ENCODE results near the gene CLDN15. TPM values are rescaled to one million over a fixed set of nuclear protein-coding genes. Genes with fewer than 3 reads are reported as not detected.
"Not testable (repeated sequence)": the region's sequence is repeated elsewhere in the genome, so short reads cannot be mapped to it uniquely, and the experiment has no call there.

The CLDN15 gene
- total RNA-seq, 4 donors from 2014 or later: 27.2 to 58.5 (median 45.4) TPM

DNA sequence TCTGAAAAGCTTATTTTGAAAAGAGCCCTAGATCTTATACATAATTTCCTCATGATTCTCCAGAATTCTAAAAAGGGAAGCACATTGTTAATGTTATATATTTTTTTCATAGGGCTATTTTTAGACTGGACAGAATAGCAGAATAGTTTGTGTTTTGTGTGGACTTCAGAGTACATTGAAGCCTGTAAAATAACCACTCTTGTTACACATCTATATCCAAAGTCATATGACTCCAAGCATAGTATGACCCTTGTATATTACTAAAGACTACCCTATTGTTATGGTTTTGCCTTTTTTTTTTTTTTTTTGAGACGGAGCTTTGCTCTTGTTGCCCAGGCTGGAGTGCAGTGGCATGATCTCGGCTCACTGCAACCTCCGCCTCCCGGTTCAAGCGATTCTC is 33.4 kb upstream of the CLDN15 start:
- H3K36me3 ChIP-seq: no peaks in the 10 kb centered on the region
- no peak overlapping the region for H3K4me3 ChIP-seq
- peaks cover 3% of the 10 kb centered on the region for H3K27me3 ChIP-seq
- intact Hi-C loops (cut with DNase I; ENCODE audit: low total_unique reads): no loop called here
- H3K27ac ChIP-seq: no peak overlapping the region
- WGBS, 2 donors (ENCODE audit: low coverage in 1 of 2): 48 to 74% methylated on average over 2 to 5 of the region's 5 CpGs
- no peaks in the 10 kb centered on the region for H3K9me3 ChIP-seq
- no peaks in the 10 kb centered on the region for H3K4me1 ChIP-seq
- in situ Hi-C loops (cut with MboI; ENCODE audit: low pct_ligation_motif_present in 1 of 4, low pct_unique_long_range_greater_than_20kb in 1 of 4, low sequenced_read_pairs in 3 of 4): loop anchor here in 1 of 4 donors (10.0 kb wide), 1 partner anchor 76 kb away; no protein-coding TSS in a partner anchor
- DNase-seq: no peak
- TF ChIP-seq, protein P1, sequence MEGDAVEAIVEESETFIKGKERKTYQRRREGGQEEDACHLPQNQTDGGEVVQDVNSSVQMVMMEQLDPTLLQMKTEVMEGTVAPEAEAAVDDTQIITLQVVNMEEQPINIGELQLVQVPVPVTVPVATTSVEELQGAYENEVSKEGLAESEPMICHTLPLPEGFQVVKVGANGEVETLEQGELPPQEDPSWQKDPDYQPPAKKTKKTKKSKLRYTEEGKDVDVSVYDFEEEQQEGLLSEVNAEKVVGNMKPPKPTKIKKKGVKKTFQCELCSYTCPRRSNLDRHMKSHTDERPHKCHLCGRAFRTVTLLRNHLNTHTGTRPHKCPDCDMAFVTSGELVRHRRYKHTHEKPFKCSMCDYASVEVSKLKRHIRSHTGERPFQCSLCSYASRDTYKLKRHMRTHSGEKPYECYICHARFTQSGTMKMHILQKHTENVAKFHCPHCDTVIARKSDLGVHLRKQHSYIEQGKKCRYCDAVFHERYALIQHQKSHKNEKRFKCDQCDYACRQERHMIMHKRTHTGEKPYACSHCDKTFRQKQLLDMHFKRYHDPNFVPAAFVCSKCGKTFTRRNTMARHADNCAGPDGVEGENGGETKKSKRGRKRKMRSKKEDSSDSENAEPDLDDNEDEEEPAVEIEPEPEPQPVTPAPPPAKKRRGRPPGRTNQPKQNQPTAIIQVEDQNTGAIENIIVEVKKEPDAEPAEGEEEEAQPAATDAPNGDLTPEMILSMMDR (IDR thresholded peaks at IDR 0.05): no peak
- no peak for TF ChIP-seq POLR2A (IDR thresholded peaks at IDR 0.05)
- TF ChIP-seq EP300 (IDR thresholded peaks at IDR 0.05; ENCODE audit: low read depth): no peak
- TF ChIP-seq POLR2AphosphoS5 (IDR thresholded peaks at IDR 0.05): no peak

DNA sequence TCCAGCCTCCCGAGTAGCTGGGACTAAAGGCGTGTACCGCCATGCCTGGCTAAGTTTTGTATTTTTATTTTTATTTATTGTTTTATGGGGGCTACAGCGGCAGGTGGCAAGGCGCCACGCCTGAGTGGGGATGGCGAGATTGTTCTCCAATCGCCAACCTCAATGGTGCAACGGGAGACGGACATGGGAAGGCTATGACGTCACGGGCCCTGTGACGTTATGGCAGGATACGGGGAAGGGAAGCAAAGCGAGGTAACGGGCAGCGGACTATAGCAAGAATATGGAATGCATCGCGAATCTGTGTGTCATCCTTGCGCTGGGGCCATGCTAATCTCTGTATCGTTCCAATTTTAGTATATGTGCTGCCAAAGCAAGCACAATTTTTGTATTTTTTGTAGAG is 32.1 kb upstream of the CLDN15 start:
- Histone ChIP-seq H3K27ac (no peak overlapping the region), H3K27me3 (peaks cover 3% of the 10 kb centered on the region), H3K9me3 (no peaks in the 10 kb centered on the region), H3K36me3 (no peaks in the 10 kb centered on the region), H3K4me3 (no peak overlapping the region), H3K4me1 (no peaks in the 10 kb centered on the region)
- DNase-seq: no peak
- intact Hi-C loops (cut with DNase I; ENCODE audit: low total_unique reads): loop anchor here (10.0 kb wide), 1 partner anchor 1385 kb away; no protein-coding TSS in a partner anchor
- TF ChIP-seq POLR2A (IDR thresholded peaks at IDR 0.05): no peak
- TF ChIP-seq EP300 (IDR thresholded peaks at IDR 0.05; ENCODE audit: low read depth): no peak
- no peak for TF ChIP-seq POLR2AphosphoS5 (IDR thresholded peaks at IDR 0.05)
- TF ChIP-seq, protein P1 (IDR thresholded peaks at IDR 0.05): no peak
- WGBS, 2 donors (ENCODE audit: low coverage in 1 of 2): 91% methylated on average over 21 of the region's 21 CpGs; no CpG with 5 or more reads in 1 of the 2 donors
- in situ Hi-C loops (cut with MboI; ENCODE audit: low pct_ligation_motif_present in 1 of 4, low pct_unique_long_range_greater_than_20kb in 1 of 4, low sequenced_read_pairs in 3 of 4): loop anchor here in 2 of 4 donors (5.0 to 10.0 kb wide), 2 partner anchors 75 to 122 kb away; no protein-coding TSS in a partner anchor

DNA sequence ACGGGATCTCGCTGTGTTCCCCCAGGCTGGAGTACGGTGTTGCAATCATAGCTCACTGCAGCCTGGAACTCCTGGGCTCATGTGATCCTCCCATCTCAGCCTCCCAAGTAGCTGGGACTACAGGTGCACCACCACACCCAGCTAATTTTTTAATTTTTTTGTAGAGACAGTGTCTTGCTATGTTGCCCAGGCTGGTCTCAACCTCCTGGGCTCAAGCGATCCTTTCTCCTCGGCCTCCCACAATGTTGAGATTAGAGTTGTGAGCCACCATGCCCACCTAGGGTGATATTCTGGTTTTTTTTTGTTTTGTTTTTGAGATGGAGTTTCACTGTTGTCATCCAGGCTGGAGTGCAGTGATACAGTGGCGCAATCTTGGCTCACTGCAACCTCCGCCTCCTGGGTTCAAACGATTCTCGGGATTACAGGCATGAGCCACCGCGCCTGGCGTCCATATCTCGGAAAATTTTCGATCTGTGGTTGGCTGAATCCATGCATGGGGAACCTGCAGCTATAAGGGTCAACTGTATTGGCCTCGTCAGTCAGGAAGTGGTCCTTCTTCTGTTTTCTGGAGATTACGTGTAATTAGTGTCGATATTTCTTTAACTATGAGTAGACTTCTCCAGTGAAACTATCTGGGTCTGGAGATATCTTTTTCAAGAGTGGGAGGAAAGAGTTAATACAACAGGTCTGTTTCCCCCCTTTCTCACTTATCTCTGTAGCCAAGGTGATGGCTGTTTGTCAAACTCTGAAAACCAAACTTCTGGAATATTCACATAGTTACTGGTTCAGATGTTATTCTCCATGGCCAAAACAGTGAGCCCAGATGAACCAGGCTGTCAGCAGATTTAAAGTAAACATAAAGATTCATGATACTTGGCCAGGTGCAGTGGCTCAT is 28.3 kb upstream of the CLDN15 start:
- no peaks in the 10 kb centered on the region for H3K9me3 ChIP-seq
- WGBS, 2 donors (ENCODE audit: low coverage in 1 of 2): 48 to 76% methylated on average over 8 to 17 of the region's 17 CpGs
- no peak overlapping the region for H3K4me3 ChIP-seq
- in situ Hi-C loops (cut with MboI; ENCODE audit: low pct_ligation_motif_present in 1 of 4, low pct_unique_long_range_greater_than_20kb in 1 of 4, low sequenced_read_pairs in 3 of 4) (loop anchor here in 1 of 4 donors (5.0 kb wide), 1 partner anchor 119 kb away; no protein-coding TSS in a partner anchor), intact Hi-C loops (cut with DNase I; ENCODE audit: low total_unique reads) (loop anchor here (10.0 kb wide), 1 partner anchor 1381 kb away; no protein-coding TSS in a partner anchor)
- no peaks in the 10 kb centered on the region for H3K4me1 ChIP-seq
- DNase-seq: no peak
- H3K27me3 ChIP-seq: peaks cover 6% of the 10 kb centered on the region
- H3K27ac ChIP-seq: no peak overlapping the region
- no peaks in the 10 kb centered on the region for H3K36me3 ChIP-seq
- TF ChIP-seq EP300 (IDR thresholded peaks at IDR 0.05; ENCODE audit: low read depth) (no peak), POLR2AphosphoS5 (IDR thresholded peaks at IDR 0.05) (no peak), POLR2A (IDR thresholded peaks at IDR 0.05) (no peak)
- TF ChIP-seq, protein P1 (IDR thresholded peaks at IDR 0.05): no peak

DNA sequence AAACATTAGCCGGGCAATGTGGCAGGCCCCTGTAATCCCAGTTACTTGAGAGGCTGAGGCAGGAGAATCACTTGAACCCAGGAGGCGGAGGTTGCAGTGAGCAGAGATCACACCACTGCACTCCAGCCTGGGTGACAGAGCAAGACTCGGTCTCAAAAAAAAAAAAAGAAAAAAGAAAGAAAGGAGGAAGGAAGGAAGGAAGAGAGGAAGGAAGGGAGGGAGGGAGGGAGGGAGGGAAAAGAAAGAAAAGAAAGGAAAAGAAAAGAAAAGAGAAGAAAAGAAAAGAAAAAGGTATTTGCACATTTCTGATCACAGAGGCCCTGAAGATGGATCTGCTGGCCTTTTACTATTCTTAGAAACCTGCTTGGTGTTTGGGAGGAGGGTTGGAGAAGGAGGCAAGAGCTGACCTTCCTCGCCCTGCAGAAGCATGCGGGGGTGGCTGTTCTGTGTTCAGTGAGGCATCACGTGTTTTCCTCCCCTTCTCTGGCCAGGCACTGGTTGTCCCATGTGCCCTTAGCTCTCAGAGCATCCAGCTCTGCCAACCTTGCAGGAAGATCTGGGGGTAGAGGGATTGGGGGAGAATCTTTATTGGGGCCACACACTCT is 26.6 kb upstream of the CLDN15 start:
- H3K4me1 ChIP-seq; H3K4me3 ChIP-seq; H3K36me3 ChIP-seq; H3K27ac ChIP-seq; H3K9me3 ChIP-seq; in situ Hi-C loops (cut with MboI; ENCODE audit: low pct_ligation_motif_present in 1 of 4, low pct_unique_long_range_greater_than_20kb in 1 of 4, low sequenced_read_pairs in 3 of 4); DNase-seq: not testable (repeated sequence)
- 48 to 60% methylated on average over 5 to 6 of the region's 6 CpGs for WGBS, 2 donors (ENCODE audit: low coverage in 1 of 2)
- H3K27me3 ChIP-seq: peaks cover 11% of the 10 kb centered on the region
- intact Hi-C loops (cut with DNase I; ENCODE audit: low total_unique reads): loop anchor here (10.0 kb wide), 1 partner anchor 1379 kb away; no protein-coding TSS in a partner anchor
